NCI-H748 treated with DMSO at 0.1 percent for 48 hours (cell line): ENCODE measurements around the gene TACR3.
"Not testable (repeated sequence)": the region's sequence is repeated elsewhere in the genome, so short reads cannot be mapped to it uniquely, and the experiment has no call there.

Experiments
- DNase-seq: peaks from one replicate; lab custom pipeline; 2025; lab: John Stamatoyannopoulos, UW

Gene TACR3

GRCh38 chr4:103719830-103720207 is at the start of gene TACR3:
Gene TACR3 (minus strand): TSS chr4:103719985. CDS start chr4:103719675, 310 bp downstream.
- peak; percentile 30 for DNase-seq

- DNase-seq: no peak
These were observed 37.8 kb upstream of the TACR3 start for GRCh38 chr4:103757631-103758030.

GRCh38 chr4:103756741-103757140 is 37.0 kb upstream of the TACR3 start:
- DNase-seq: no peak

GRCh38 chr4:103754844-103755243 is 35.1 kb upstream of the TACR3 start:
- peak; percentile 52 for DNase-seq

GRCh38 chr4:103753868-103754653 is 34.3 kb upstream of the TACR3 start:
- no peak for DNase-seq

- DNase-seq: not testable (repeated sequence)
These were observed 3.4 kb upstream of the TACR3 start for GRCh38 chr4:103723150-103723549.

- DNase-seq: no peak
These were observed 1.5 kb upstream of the TACR3 start for GRCh38 chr4:103721251-103721650.

GRCh38 chr4:103720661-103721060 is 876 bp upstream of the TACR3 start:
- no peak for DNase-seq

GRCh38 chr4:103719105-103719829 is 518 bp downstream of the TACR3 start:
- peak; percentile 62 for DNase-seq

- DNase-seq: no peak
These were observed 27.2 kb downstream of the TACR3 start for GRCh38 chr4:103692615-103693014.

GRCh38 chr4:103673983-103674382 is 45.8 kb downstream of the TACR3 start:
- no peak for DNase-seq

- DNase-seq: not testable (repeated sequence)
These were observed 53.0 kb downstream of the TACR3 start for GRCh38 chr4:103666764-103667163.

- no peak for DNase-seq
These were observed 55.2 kb downstream of the TACR3 start for GRCh38 chr4:103664436-103665075.

GRCh38 chr4:103648541-103648940 is 71.2 kb downstream of the TACR3 start:
- DNase-seq: no peak

GRCh38 chr4:103645991-103646390 is 73.8 kb downstream of the TACR3 start:
- no peak for DNase-seq

GRCh38 chr4:103634236-103634635 is 85.5 kb downstream of the TACR3 start:
- no peak for DNase-seq

- DNase-seq: no peak
These were observed 93.5 kb downstream of the TACR3 start for GRCh38 chr4:103626296-103626695.

GRCh38 chr4:103591841-103592240 is 127.9 kb downstream of the TACR3 start:
- no peak for DNase-seq

GRCh38 chr4:103567591-103567990 is 152.2 kb downstream of the TACR3 start:
- no peak for DNase-seq

GRCh38 chr4:103559178-103559577 is 160.6 kb downstream of the TACR3 start:
- DNase-seq: not testable (repeated sequence)
